ENCODE measurements around the gene NUP188. TPM values are rescaled to one million over a fixed set of nuclear protein-coding genes. Genes with fewer than 3 reads are reported as not detected.

NUP188 gene
- total RNA-seq, 1 donor from 2014 or later: 66.7 TPM

GRCh38 chr9:129022037-129022436 is 74.5 kb downstream of the NUP188 start:
- peak overlapping the region; percentile 81 for H3K27ac Mint-ChIP-seq

DNA sequence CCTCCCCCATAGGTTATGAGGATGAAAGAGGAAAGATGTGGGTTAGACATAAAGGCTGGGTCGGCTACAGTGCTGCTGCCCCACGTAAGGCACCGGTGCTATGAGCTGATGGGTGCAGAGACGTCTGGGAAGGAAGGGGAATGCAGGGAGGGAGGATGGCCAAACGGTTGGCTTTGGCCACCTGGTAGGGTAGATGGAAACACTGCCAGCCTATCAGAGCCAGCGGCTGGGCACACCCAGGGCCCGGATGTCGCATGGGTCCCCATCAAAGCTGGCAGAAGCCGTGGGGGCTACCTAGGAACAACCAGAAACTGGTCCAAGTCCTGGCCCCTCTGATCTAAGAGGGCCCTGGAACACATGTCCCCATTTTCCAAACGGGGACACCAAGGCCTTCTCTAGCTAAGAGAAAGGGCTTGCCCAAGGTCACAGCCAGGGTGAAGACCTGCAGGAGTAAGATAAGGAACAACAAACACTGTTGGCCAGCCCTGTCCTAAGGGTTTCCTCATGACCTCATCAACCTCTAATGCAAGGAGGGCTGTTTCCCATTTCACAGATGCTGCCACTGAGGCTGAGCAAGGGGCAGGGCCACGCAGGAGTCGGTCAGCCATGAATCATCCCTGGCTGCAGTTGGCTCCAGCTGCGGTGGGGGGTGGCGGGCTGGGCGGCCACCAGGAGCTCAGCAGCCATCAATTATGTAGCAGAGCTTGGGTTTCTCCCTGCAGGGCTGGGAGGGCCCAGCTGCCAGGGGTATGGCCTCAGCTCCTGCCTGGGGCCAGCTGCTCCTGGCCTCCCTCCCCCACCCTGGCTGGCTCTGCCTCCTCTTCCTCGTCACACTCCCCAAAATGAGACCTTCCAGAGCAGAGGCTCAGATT is 75.8 kb downstream of the NUP188 start:
- peak; percentile 36 for DNase-seq (ENCODE audit: low spot score)
- peaks cover 18% of the 10 kb centered on the region for H3K4me1 ChIP-seq
- H3K27ac ChIP-seq: no peak overlapping the region
- Mint-ChIP-seq H3K4me3 (no peak overlapping the region), H3K36me3 (peaks cover 7% of the 10 kb centered on the region), H3K9me3 (no peaks in the 10 kb centered on the region), H3K27ac (peak overlapping the region; percentile 77), H3K4me1 (peaks cover 42% of the 10 kb centered on the region), H3K27me3 (ENCODE audit: insufficient read depth, low read depth) (peaks cover 6% of the 10 kb centered on the region)
- H3K4me3 ChIP-seq: no peak overlapping the region
- no peaks in the 10 kb centered on the region for H3K27me3 ChIP-seq
- H3F3A ChIP-seq (ENCODE audit: low read depth): no peaks in the 10 kb centered on the region
- H2AFZ ChIP-seq (replicated peaks): no peak overlapping the region
- peaks cover 55% of the 10 kb centered on the region for H3K79me2 ChIP-seq (ENCODE audit: low read depth)
- H4K20me1 ChIP-seq (ENCODE audit: low read depth): peaks cover 54% of the 10 kb centered on the region
- TF ChIP-seq EZH2 (IDR thresholded peaks at IDR 0.05): no peak
- TF ChIP-seq EZH2phosphoT487 (IDR thresholded peaks at IDR 0.05): no peak
- TF ChIP-seq CTCF (IDR thresholded peaks at IDR 0.05): no peak
- no peak overlapping the region for H3K4me2 ChIP-seq
- no peaks in the 10 kb centered on the region for H3K9me3 ChIP-seq (ENCODE audit: low read depth)
- H3K9ac ChIP-seq: no peak overlapping the region
- H3K36me3 ChIP-seq: no peaks in the 10 kb centered on the region

More at GRCh38 chr9:129022037-129022436, 74.5 kb downstream of the NUP188 start:
- Histone ChIP-seq H3F3A (ENCODE audit: low read depth) (no peaks in the 10 kb centered on the region), H3K36me3 (no peaks in the 10 kb centered on the region), H2AFZ (replicated peaks) (no peak overlapping the region), H3K9ac (no peak overlapping the region), H4K20me1 (ENCODE audit: low read depth) (peaks cover 47% of the 10 kb centered on the region), H3K4me1 (peaks cover 13% of the 10 kb centered on the region), H3K9me3 (ENCODE audit: low read depth) (no peaks in the 10 kb centered on the region), H3K4me2 (no peak overlapping the region), H3K27me3 (no peaks in the 10 kb centered on the region), H3K27ac (no peak overlapping the region), H3K79me2 (ENCODE audit: low read depth) (peaks cover 47% of the 10 kb centered on the region), H3K4me3 (no peak overlapping the region)
- no peak for DNase-seq (ENCODE audit: low spot score)
- H3K36me3 Mint-ChIP-seq: peaks cover 10% of the 10 kb centered on the region
- peaks cover 37% of the 10 kb centered on the region for H3K4me1 Mint-ChIP-seq
- peaks cover 6% of the 10 kb centered on the region for H3K27me3 Mint-ChIP-seq (ENCODE audit: insufficient read depth, low read depth)
- no peaks in the 10 kb centered on the region for H3K9me3 Mint-ChIP-seq
- TF ChIP-seq EZH2phosphoT487 (IDR thresholded peaks at IDR 0.05) (no peak), EZH2 (IDR thresholded peaks at IDR 0.05) (no peak), CTCF (IDR thresholded peaks at IDR 0.05) (no peak)
- peak overlapping the region; percentile 57 for H3K4me3 Mint-ChIP-seq

DNA sequence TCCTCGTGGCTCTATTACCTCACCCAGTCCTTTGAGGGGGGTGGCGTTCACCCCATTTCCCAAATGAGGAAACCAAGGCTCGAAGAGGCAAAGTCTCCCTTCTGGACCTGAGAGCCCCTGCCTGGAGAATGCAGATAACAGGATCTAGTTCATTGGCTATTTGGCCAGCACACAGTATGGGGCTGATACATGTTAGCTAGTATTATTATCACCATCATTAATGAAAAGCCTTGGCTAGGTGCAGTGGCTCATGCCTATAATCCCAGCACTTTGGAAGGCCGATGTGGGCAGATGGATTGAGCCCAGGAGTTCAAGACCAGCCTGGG is 76.4 kb downstream of the NUP188 start:
- no peak overlapping the region for H3K27ac ChIP-seq
- H3F3A ChIP-seq (ENCODE audit: low read depth): no peaks in the 10 kb centered on the region
- Mint-ChIP-seq H3K36me3 (peaks cover 7% of the 10 kb centered on the region), H3K4me1 (peaks cover 44% of the 10 kb centered on the region), H3K9me3 (no peaks in the 10 kb centered on the region), H3K27me3 (ENCODE audit: insufficient read depth, low read depth) (peaks cover 8% of the 10 kb centered on the region), H3K4me3 (no peak overlapping the region), H3K27ac (peak overlapping the region; percentile 60)
- H3K4me3 ChIP-seq: no peak overlapping the region
- H3K9me3 ChIP-seq (ENCODE audit: low read depth): no peaks in the 10 kb centered on the region
- H3K36me3 ChIP-seq: no peaks in the 10 kb centered on the region
- H3K79me2 ChIP-seq (ENCODE audit: low read depth): peaks cover 55% of the 10 kb centered on the region
- no peak for TF ChIP-seq EZH2 (IDR thresholded peaks at IDR 0.05)
- TF ChIP-seq CTCF (IDR thresholded peaks at IDR 0.05): no peak
- no peak for TF ChIP-seq EZH2phosphoT487 (IDR thresholded peaks at IDR 0.05)
- H2AFZ ChIP-seq (replicated peaks): no peak overlapping the region
- DNase-seq (ENCODE audit: low spot score): no peak
- H4K20me1 ChIP-seq (ENCODE audit: low read depth): peaks cover 54% of the 10 kb centered on the region
- H3K9ac ChIP-seq: no peak overlapping the region
- no peaks in the 10 kb centered on the region for H3K27me3 ChIP-seq
- peaks cover 18% of the 10 kb centered on the region for H3K4me1 ChIP-seq
- H3K4me2 ChIP-seq: no peak overlapping the region
